ENCODE results near the gene KCNJ6. TPM values are rescaled to one million over a fixed set of nuclear protein-coding genes. Genes with fewer than 3 reads are reported as not detected.

KCNJ6 gene
- total RNA-seq, 4 donors from 2014 or later, result not detected

DNA sequence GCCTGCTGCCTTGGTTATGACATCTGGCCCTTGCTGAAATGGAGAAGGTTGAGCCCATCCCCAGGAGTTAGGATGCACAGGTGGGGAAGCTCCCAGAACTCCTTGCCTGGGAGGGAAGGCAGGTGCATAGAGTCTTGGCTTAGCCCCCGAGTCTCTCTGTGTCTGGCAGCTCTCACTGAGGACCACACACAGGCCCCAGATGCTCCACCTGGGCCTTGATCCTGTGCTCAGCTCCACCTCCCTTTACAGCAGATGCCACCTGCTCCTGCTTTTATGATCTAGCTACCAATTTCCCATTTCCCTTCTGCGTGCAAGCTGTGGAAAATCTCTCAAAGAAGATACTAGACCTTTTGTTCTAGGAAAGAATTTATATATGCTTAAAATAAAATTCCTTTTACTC is 28.8 kb upstream of the KCNJ6 start:
- in situ Hi-C loops (cut with MboI; ENCODE audit: low sequenced_read_pairs in 4 of 4), result no loop called here
- Histone ChIP-seq H3K36me3 (no peaks in the 10 kb centered on the region), H3K4me3 (no peak overlapping the region), H3K27me3 (no peaks in the 10 kb centered on the region), H3K27ac (no peak overlapping the region), H3K4me1 (no peaks in the 10 kb centered on the region), H3K9me3 (no peaks in the 10 kb centered on the region)
- no peak for DNase-seq
- ATAC-seq, result no peak
- intact Hi-C loops (cut with DNase I; ENCODE audit: low total_unique reads), result no loop called here
- TF ChIP-seq, protein P1, sequence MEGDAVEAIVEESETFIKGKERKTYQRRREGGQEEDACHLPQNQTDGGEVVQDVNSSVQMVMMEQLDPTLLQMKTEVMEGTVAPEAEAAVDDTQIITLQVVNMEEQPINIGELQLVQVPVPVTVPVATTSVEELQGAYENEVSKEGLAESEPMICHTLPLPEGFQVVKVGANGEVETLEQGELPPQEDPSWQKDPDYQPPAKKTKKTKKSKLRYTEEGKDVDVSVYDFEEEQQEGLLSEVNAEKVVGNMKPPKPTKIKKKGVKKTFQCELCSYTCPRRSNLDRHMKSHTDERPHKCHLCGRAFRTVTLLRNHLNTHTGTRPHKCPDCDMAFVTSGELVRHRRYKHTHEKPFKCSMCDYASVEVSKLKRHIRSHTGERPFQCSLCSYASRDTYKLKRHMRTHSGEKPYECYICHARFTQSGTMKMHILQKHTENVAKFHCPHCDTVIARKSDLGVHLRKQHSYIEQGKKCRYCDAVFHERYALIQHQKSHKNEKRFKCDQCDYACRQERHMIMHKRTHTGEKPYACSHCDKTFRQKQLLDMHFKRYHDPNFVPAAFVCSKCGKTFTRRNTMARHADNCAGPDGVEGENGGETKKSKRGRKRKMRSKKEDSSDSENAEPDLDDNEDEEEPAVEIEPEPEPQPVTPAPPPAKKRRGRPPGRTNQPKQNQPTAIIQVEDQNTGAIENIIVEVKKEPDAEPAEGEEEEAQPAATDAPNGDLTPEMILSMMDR (IDR thresholded peaks at IDR 0.05 in 4 of 5, conservative IDR thresholded peaks at IDR 0.05 in 1 of 5), result no peak
- no peak for TF ChIP-seq POLR2A (IDR thresholded peaks at IDR 0.05)

DNA sequence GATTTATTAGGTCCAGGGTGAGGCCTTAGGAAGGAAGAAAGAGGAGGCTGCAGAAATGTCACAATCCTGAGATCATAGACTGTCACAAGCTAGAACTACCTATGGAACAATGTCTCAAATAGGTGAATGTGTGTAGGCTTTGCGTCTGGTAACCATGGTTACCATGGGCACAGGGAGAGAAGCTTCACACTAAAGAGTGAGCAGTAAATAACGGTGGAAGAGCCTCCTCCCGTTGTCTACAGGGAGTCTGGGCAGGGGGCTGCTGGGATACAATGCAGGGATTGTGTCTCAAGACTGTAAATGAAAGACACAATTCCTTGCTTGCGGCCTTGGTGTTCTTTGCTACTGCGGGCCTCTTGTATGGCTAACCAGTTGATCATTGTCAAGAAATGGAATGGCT is 28.2 kb upstream of the KCNJ6 start:
- no peak for ATAC-seq
- in situ Hi-C loops (cut with MboI; ENCODE audit: low sequenced_read_pairs in 4 of 4), result no loop called here
- Histone ChIP-seq H3K27me3 (no peaks in the 10 kb centered on the region), H3K4me1 (no peaks in the 10 kb centered on the region), H3K27ac (no peak overlapping the region), H3K36me3 (no peaks in the 10 kb centered on the region), H3K9me3 (no peaks in the 10 kb centered on the region), H3K4me3 (no peak overlapping the region)
- intact Hi-C loops (cut with DNase I; ENCODE audit: low total_unique reads), result no loop called here
- TF ChIP-seq, protein P1 (IDR thresholded peaks at IDR 0.05 in 4 of 5, conservative IDR thresholded peaks at IDR 0.05 in 1 of 5), result no peak
- TF ChIP-seq POLR2A (IDR thresholded peaks at IDR 0.05), result no peak
- DNase-seq, result no peak

DNA sequence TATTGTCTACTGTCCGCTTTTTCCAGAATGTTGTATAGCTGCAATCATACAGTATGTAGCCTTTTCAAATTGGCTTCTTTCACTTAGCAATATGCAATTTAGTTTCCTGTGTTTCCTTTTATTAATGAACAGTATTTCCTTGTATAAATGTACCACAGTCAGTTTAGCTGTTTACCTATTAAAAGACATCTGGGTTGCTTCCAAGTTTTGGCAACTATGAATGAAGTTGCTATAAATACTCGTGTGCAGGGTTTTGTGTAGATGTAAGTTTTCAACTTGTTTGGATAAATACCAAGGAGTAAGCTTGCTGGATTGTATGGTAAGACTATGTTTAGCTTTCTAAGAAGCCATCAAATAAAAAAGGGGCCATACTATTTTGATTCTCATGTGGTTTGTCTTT is 24.4 kb upstream of the KCNJ6 start:
- Histone ChIP-seq H3K27ac (no peak overlapping the region), H3K4me3 (no peak overlapping the region), H3K27me3 (no peaks in the 10 kb centered on the region), H3K9me3 (no peaks in the 10 kb centered on the region), H3K36me3 (no peaks in the 10 kb centered on the region), H3K4me1 (no peaks in the 10 kb centered on the region)
- TF ChIP-seq, protein P1 (IDR thresholded peaks at IDR 0.05 in 4 of 5, conservative IDR thresholded peaks at IDR 0.05 in 1 of 5), result no peak
- TF ChIP-seq POLR2A (IDR thresholded peaks at IDR 0.05), result no peak
- DNase-seq (no peak), ATAC-seq (no peak)
- in situ Hi-C loops (cut with MboI; ENCODE audit: low sequenced_read_pairs in 4 of 4), result no loop called here
- intact Hi-C loops (cut with DNase I; ENCODE audit: low total_unique reads), result no loop called here

DNA sequence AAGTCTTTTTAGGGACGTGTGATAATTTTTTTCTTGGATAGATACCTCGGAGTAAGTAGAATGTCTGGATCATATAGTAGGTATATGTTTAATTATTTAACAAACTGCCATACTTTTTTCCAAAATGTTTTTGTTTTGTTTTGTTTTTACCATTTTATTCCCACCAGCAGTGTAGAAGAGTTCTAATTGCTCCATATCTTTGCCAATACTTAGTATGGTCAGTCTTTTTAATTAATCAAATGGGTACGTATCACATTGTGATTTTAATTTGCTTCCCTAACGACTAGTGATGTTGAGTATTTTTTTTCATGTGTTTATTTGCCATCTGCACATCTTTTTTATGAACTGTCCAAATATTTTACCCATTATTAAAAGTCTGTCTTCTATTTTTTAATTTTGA is 23.6 kb upstream of the KCNJ6 start:
- in situ Hi-C loops (cut with MboI; ENCODE audit: low sequenced_read_pairs in 4 of 4), result no loop called here
- Histone ChIP-seq H3K27me3 (no peaks in the 10 kb centered on the region), H3K9me3 (no peaks in the 10 kb centered on the region), H3K36me3 (no peaks in the 10 kb centered on the region), H3K4me1 (no peaks in the 10 kb centered on the region), H3K4me3 (no peak overlapping the region), H3K27ac (no peak overlapping the region)
- DNase-seq (no peak), ATAC-seq (no peak)
- no peak for TF ChIP-seq POLR2A (IDR thresholded peaks at IDR 0.05)
- TF ChIP-seq, protein P1 (IDR thresholded peaks at IDR 0.05 in 4 of 5, conservative IDR thresholded peaks at IDR 0.05 in 1 of 5), result no peak
- intact Hi-C loops (cut with DNase I; ENCODE audit: low total_unique reads), result no loop called here

DNA sequence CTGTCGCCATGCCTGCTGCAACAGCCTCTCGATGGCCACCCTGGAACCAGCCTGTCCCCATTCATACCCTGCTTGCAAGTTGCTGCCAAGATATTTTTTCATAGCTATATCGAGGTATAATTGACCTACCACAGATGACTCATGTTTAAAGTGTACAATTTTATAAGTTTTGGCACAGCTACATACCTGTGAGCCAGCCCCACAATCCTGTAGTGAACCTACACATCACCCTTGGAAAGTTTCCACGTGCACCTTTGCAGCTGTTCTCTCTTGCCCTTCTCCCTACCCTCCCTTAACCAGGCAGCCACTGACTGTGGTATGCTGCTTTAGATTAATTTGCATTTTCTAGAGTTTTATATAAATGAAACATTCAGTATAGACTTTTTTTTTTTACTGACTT is 23.0 kb upstream of the KCNJ6 start:
- no peaks in the 10 kb centered on the region for H3K27me3 ChIP-seq
- H3K9me3 ChIP-seq, result no peaks in the 10 kb centered on the region
- DNase-seq, result no peak
- no peaks in the 10 kb centered on the region for H3K36me3 ChIP-seq
- no peak for TF ChIP-seq POLR2A (IDR thresholded peaks at IDR 0.05)
- TF ChIP-seq, protein P1 (IDR thresholded peaks at IDR 0.05 in 4 of 5, conservative IDR thresholded peaks at IDR 0.05 in 1 of 5), result no peak
- in situ Hi-C loops (cut with MboI; ENCODE audit: low sequenced_read_pairs in 4 of 4), result no loop called here
- intact Hi-C loops (cut with DNase I; ENCODE audit: low total_unique reads), result no loop called here
- no peak for ATAC-seq
- no peak overlapping the region for H3K27ac ChIP-seq
- H3K4me1 ChIP-seq, result no peaks in the 10 kb centered on the region
- no peak overlapping the region for H3K4me3 ChIP-seq
